GM19463 (cell line): ENCODE data around the gene ZNF358.

Source experiments
- ATAC-seq: cut with Tn5 transposase; IDR thresholded peaks from one replicate; pipeline ENCODE4 v1.9.1; 2021; ENCODE audit warnings: mild to moderate bottlenecking, moderate library complexity; ENCODE audit not compliant: unreplicated experiment

ZNF358 gene

GRCh38 chr19:7488736-7489353 is 27.1 kb upstream of the ZNF358 start, which contains the start of gene PEX11G:
Gene PEX11G (minus strand): TSS chr19:7489035. CDS start chr19:7489010, 25 bp downstream.
- ATAC-seq: peak; percentile 58

DNA sequence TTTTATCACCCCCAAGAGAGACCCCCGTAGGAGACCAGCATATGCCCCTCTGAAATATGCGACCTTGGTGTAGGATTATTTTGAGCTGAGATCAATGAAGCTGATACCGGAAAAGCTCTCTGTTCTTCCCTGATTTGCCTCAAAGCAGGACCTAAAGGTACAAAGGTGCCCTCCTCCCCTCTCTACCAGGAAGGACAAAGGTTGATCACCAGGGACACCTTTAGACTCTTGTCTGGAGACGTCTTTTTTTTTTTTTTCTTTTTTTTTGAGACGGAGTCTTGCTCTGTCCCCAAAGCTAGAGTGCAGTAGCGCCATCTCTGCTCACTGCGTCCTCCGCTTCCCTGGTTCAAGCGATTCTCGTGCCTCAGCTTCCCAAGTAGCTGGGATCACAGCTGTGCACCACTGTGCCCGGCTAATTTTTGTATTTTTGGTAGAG is 26.3 kb upstream of the ZNF358 start:
- no peak for ATAC-seq

DNA sequence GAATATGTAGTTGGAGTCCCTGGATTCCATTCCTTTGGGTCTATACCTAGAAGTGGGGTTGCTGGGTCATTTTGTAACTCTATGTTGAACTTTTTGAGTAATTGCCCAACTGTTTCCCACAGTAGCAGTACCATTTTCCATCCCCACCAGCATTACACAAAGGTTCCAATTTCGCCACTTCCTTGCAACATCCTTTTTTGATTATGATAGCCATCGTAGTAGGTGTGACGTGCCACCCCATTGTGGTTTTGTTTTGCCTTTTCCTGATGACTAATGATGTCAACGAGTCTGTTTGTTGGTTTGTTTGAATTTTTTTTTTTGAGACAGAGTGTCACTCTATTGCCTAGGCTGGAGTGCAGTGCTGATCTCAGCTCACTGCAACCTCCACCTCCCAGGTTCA is 23.8 kb upstream of the ZNF358 start:
- no peak for ATAC-seq

- ATAC-seq: no peak
Measured at GRCh38 chr19:7492558-7492957, 23.3 kb upstream of the ZNF358 start.

GRCh38 chr19:7494416-7495098 is 21.3 kb upstream of the ZNF358 start:
- ATAC-seq: no peak

DNA sequence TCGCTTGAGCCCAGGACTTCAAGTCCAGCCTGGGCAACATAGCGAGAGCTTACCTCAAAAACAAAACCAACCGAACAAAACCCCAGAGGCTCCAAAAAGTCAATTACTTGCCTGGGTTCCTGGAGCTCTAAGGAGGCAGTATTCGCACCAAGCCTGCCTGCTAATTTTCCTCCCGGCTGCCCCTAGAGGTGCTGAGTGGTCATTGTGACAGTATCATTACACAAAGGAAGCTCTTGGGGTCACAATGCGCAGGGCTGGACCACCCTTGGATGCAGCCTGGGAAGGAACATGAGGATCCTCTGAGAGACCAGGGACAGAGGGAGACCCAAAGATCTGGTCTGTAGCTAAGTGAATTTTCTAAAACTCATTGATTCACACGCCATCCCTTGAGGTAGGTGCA is 18.6 kb upstream of the ZNF358 start:
- no peak for ATAC-seq

DNA sequence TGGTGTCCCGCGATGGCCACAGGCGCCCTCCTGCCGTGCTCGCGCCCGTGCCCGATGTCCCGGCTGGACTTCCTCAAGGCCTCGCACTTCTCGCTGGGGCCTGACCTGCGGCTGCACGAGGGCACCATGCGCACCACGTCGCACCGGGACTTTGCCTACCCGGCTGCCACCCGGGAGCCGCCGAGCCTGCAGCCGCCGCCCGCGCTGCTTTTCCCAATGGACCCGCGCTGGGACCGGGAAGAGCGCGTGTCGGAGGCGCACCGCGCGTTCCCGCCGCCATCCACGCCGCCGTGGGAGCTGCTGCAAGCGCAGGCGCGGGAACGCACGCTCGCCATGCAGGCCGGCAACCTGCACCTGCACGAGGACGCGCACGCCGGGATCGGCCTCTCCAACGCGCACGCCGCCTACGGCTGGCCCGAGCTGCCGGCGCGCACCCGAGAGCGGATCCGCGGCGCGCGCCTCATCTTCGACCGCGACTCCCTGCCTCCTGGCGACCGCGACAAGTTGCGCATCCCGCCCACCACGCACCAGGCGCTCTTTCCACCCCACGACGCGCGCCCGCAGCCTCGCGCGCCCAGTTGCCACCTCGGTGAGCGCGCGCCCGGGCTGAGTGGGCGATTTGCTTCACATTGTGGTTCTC is 15.0 kb upstream of the ZNF358 start:
- no peak for ATAC-seq

DNA sequence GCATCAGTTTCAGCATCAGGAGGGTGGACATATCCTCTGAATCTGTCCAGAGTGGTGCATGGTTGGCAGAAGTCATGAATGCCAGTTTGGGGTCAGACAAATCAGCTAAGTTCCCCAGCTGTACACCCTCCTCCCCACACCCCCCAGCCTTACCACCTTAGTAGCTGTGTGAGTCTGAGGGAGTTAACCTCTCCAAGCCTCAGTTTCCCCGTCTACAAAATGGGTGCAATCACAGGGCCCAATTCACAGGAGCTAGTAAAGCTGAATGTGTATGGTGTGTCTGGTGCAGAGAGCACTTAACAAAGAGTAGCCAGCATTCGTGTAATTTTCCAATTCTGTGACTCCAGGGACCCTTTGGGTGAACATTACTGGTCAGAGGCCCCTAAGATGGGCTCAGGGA is 13.4 kb upstream of the ZNF358 start:
- no peak for ATAC-seq

DNA sequence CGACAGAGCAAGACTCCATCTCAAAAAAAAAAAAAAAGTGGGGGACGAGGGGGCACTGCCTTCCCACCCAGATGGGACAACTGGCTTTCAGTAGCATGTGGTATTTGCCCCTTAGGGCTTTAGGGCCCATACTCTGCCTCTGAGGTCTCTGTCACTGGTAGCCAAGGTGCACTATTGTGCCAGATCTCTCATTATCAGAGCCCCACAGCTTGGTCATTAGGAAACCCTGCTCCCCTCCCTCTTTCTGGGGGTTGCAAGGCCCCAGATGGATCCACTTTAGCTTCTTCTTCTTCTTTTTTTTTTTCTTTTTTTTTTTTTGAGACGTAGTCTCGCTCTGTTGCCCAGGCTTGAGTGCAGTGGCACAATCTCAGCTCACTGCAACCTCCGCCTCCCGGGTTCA is 11.2 kb upstream of the ZNF358 start:
- no peak for ATAC-seq

DNA sequence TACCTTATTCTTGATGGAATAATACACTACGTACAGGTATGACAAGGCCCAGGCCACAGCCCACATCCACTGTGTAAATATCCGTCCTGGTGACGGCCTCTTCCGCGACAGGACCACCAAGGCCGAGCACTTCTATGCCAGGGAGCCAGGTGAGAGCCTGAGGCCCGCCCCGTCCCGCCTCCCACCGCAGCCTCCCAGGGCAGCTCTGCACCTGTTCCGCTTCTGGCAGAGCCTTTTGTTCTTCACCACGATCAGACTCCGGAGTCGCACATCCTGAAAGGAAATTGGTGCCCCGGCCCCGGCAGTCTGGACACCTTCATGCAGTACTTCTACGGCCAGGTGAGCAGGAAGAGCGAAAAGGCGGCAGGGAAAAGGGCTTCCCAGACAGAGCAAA is 10.6 kb upstream of the ZNF358 start:
- no peak for ATAC-seq

GRCh38 chr19:7505682-7506384 is 10.1 kb upstream of the ZNF358 start:
- ATAC-seq: no peak

DNA sequence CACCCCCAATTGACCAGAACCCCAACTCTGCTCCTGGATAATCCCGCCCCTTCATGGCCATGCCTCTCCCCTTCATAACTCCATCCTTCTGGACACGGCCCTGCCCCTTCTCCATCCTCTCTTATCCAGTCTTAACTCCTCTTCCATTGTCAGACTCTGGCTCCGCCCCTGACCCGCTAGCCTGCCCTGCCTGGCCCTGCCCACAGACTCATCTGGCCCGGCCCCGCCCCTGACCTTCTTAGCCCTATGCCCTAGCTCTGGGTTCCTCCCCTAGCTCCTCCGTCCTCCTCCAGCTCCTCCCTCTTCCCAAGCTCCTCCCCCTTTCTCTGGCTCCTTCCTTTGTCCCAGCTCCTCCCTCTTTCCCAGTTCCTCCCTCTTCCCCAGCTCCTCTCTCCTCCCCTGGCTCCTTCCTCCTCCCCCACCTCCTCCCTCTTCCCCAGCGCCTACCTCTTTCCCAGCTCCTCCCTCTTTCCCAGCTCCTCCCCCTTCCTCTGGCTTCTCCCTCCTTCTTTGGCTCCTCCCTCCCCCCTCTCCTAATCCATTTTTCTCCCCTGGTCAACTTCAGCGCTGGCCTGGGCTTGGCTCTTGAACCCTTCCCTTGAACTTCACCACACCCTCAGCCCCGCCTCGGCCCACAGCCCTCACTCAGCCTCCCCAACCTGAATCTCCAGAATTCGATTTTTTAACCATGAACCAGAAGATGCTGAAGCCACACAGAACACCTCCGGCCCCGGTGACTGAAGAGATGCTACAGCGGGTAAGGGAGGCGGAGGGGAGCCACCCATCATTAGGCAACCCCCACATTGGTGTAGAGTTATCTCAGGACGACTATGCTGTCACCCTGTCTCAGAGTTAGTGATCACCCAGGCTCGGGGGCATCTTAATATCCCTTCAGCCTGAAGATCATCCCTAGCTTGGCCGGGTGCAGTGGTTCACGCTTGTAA is 9.2 kb upstream of the ZNF358 start:
- no peak for ATAC-seq

- no peak for ATAC-seq
Measured at GRCh38 chr19:7507884-7508283, 8.0 kb upstream of the ZNF358 start.

DNA sequence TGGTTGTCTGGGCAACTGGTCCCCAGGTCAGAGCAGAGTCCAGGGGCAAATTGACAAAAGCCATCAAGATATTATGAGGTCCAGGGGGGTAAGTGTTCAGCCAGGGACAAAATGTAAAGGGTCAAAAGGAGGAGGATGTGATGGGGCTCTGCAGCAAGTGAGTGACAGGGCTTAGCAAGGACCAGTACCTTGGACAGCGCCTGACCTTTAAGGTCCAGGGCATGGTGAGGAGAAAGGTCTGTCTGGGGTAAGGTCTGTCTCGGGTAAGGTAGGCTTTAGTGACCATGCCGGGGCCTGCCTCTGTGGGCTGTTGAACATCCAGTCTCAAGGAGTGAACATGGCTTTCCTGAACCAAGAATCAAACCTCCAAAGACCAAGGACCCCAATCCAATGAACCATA is 6.3 kb upstream of the ZNF358 start:
- no peak for ATAC-seq

DNA sequence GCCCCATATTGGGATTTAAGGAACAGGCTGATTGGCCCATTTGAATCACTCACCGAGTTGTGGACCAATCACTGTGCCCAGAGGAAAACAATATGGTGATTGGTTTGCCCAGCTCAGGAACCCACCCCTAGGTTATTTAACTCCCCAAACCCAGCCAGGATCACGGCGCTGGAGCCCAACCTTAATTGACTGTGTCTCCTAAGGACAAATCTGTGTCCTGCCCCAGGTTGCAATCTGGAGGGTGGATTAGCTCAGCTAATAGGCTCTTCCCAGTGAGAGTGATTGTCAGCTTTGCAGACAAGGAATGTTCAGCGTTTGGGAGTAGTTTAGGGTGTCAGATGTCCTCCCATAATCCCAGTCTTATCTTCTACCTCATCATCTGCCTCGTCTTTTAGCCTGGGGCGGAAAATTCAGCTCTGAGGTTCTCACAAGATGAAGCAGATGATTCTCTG is 3.5 kb upstream of the ZNF358 start:
- no peak for ATAC-seq

DNA sequence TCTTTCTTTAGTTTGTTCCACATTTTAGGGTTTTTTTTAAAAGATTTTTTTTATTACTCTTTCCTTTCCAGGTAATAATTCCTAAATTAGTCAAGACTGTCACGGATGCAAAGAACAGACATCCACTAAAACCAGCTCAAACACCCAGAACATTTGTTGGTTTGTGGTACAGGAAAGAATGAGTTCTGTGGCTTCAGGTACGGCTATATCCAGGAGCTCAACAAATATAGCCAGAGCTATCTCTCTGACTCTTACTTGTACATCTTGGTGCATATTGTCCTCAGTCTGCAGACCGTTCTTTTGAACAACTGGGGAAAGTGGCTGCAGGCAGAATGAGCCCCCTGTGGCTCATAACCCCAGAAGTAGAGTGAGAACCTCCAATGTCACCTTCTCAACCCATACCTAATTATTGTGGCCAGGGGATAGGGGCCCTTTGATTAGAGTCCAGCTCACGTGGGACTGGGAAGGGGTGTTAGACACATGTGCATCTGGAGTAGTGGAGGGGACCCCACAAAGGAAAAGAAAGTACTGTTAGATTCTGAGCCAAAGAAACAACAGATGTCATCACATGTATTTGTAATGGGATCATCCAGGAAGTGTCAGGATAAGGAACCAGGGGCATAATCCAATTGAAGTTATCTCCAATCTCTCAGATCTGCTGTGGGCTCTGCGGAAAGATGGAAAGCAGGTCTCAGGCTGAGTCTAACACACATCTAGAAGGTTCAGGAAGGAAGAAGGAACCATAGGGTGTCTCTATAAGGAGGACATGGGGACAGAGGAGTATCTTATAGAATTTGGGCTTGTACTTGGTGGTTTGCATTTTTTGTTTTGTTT is 1.9 kb upstream of the ZNF358 start:
- ATAC-seq: no peak

DNA sequence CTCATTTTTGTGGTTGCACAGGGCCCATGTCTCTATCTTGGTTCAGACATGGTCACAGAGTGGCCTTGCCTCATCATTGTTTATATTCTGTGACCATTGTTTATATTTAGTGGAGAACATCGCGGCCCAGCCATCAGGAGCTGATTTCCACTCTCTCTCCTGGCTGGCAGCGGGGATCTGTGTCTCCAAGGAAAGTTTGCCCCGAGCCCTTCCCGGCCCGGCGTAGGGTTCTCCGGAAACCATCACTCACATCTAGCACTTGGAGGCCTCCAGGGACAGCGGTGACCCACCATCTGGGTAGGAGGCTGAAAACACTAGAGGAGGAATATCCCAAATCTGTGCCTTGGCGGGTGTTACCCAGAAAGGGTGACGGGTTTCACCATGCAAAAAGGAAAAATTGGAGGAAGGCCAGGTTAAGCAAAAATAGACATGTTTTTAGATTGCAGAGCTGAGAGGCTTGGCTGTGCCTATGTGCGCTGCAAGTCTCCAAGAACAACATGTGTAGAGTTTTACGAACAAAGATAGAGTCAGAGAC is 726 bp upstream of the ZNF358 start:
- ATAC-seq: no peak

- ATAC-seq: no peak
Measured at GRCh38 chr19:7516333-7516732, 430 bp downstream of the ZNF358 start.

GRCh38 chr19:7516878-7517277 is 975 bp downstream of the ZNF358 start:
- no peak for ATAC-seq
